Stimulated activated CD4-positive, alpha-beta T cell treated with anti-CD3 and anti-CD28 coated beads, Interleukin-12 subunit alpha, Interleukin-12 subunit beta, amount 100 ng/mL, for 24 hours (primary cell): Measurements from ENCODE around the gene FREY1.
A peak's percentile ranks its signal among the peaks of the same experiment; 100 is the strongest.
"Not testable (repeated sequence)": the region's sequence is repeated elsewhere in the genome, so short reads cannot be mapped to it uniquely, and the experiment has no call there.

Experiments used
- DNase-seq, 2 experiments: peaks; one replicate each; pipeline ENCODE4 v3.0.0-alpha.2; 2020; ENCODE audit warnings: low read depth in 2 of 2

The FREY1 gene

DNA sequence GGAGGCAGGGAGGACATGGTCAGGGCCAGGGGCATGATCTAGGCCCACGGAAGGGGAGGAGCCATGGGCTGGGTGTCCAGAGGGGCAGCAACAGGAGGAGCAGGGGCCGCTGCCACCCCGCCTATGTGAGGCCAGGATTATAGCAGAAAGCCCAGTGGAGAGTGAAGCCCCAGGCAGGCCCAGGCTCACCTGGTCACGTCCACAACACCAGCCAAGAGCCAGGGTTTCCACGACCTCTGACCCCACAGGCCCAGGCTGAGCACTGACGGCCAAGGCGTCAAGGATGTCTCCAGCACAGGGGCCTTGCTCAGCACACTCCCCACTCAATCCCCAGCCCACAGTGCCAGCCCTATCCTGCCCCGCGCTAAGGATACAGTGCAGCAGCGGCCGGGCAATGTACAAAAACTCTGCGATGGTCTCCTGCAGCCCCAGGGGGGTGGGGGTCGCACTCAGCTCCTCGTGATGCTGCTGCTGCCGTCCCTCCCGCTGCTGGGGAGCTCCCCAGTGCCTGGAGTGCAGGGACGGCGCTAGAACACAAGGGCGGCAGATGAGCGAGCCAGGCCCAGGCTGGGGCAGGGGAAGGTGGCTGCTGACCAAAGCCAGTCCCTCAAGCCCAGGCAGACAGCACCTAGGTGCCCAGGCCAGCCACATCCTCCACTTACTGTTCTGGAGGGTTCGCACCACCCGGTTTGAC lies 7.0 kb upstream of the FREY1 start:
- no peak for DNase-seq

DNA sequence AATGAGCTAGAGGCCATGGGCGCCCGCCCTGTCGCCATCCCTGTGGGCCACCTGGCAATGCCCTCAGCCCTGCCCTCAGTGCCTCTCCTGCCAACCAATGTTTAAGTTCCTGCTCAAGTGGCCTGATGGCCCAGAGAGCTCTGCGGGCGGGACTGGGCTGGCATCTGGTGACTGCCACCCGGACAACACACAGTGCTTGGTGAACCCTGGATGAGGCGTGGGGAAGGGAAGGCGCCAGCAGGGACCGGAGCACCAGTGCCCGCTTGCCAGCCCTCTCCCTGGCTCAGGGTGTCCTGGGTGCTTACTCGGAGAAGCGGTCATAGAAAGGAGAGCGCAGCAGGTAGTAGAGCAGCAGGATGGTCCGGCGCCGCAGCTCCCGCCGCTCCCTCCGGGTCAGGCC lies 6.4 kb upstream of the FREY1 start:
- no peak for DNase-seq

DNA sequence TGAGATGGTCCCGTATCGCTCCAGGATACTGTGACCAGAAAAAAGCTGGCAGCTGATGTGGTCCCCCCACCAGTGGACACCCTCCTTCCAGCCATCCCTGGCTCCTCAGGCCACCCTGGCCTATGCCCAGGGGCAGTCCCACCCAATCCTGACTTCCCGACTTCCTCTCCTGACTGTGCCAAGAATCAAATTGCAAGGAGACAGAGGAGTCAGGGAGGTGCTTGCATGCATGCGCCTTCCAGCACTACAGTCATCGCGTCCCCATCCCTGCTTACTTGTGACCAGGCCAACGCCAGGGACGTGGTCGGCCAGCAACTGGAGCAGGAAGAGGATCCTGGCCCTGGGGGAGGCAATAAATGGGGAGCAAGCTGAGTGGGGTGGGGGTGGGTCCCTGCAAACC lies 3.6 kb upstream of the FREY1 start:
- DNase-seq, result no peak

DNA sequence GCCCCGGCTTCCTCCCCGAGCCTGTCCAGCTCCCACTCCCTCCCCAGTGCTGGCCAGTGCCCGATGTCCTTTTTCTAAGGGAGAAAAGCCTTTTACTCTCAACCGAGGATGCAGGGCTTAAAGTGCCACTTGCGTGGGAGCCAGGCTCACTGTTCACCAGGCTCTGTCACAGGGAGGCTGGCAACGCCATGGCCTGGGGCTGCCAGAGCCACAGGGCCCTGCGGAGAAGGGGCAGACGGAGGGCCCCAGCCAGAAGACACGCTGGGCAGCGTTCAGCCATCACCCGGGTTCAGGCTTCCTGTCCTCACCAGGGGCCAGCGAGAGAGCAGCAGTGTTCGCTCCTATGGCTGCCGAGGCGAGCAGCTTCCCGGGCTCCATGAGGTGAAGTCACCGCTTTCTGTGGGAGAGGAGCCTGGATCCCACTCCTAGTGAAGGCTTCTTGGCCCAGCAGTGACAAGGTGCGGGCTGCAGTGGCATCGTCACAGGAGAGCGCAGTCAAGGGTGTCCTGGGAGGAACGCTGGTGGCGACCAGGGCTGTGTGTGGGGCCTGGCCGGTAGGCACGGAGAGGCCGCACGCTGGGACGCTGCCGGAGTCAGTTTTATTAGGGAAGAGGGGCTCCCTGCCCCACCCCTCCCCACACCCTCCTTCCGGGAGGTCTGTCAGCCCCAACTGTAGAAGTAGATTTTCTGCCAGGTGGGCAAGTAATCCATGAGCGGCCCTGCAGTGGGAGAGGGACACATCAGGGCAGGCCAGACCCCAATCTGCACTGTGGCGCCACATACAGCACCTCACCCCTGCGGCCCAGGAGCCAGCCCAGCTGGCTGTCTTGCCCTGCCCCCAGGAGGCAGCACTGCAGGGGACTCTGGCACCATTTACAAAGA lies 2.8 kb upstream of the FREY1 start:
- DNase-seq, result no peak

DNA sequence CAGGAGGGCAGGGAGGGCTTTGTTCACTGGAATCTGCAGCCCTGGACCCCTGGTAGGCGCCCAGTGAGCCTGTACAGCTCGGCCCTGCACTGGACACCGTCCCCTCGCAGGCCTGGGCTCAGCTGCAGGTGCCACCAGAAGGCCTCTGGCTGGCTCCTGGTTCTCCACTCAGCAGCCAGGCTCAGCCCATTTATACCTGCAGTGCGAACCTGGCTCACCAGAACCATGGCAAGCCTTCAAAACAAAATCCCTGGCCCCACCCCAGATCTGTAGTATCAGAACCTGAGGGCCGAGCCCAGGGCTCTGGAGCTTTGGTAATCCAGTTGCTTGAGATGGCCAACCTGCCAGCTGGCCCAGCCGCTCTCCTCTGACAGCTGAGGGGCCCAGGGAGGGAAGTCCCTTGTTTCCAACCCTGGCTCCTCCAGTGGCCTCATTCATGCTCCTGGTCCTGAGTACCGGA lies 870 bp upstream of the FREY1 start:
- DNase-seq, result no peak

DNA sequence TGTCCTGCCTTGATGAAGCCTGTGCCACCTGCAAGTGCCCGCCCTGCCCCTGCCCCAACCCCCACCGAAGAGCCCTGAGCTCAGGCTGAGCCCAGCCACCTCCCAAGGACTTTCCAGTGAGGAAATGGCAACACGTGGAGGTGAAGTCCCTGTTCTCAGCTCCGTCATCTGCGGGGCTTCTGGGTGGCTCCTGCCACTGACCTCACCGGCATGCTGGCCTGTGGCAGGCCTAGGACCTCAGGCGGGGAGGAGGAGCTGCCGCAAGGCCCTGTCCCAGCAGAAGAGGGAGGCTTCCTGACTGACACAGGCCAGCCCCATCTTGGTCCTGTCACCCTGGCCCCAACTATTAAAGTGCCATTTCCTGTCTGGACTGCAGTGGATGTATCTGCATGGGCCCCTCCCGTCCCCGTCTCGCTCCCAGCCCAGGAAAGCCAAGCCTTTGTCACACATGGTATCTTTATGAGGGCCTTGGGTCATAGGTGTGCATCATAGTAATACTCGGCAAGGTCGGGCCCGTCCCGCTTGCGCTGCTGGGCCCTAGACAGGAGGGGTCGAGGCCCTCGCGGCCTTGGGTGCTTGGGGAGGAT lies 882 bp downstream of the FREY1 start:
- no peak for DNase-seq

DNA sequence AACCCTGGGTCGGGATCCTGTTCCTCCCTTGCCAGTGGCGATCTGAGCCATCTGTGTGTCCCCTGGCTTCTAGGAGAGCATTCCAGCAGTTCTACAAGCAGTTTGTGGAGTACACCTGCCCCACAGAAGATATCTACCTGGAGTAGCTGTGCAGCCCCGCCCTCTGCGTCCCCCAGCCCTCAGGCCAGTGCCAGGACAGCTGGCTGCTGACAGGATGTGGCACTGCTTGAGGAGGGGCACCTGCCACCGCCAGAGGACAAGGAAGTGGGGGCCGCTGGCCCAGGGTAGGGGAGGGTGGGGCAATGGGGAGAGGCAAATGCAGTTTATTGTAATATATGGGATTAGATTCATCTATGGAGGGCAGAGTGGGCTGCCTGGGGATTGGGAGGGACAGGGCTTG lies 1.5 kb downstream of the FREY1 start:
- not testable (repeated sequence) for DNase-seq

DNA sequence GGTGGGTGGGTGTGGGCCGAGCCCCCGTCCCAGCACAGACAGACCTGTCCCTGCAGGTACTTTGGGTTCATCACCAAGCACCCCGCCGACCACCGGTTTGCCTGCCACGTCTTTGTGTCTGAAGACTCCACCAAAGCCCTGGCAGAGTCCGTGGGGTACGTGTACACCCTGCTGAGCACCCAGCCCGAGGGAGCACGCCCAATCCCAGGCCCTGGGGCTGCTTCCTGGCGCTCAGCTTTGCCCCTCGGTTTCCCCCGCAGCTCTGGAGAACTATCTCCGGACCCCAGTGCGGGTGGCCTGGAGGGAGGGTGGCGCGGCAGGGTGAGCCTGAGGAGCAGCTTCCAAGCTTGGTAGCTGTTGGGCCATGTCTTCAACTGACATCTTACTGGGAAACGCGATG lies 2.0 kb downstream of the FREY1 start:
- no peak for DNase-seq

DNA sequence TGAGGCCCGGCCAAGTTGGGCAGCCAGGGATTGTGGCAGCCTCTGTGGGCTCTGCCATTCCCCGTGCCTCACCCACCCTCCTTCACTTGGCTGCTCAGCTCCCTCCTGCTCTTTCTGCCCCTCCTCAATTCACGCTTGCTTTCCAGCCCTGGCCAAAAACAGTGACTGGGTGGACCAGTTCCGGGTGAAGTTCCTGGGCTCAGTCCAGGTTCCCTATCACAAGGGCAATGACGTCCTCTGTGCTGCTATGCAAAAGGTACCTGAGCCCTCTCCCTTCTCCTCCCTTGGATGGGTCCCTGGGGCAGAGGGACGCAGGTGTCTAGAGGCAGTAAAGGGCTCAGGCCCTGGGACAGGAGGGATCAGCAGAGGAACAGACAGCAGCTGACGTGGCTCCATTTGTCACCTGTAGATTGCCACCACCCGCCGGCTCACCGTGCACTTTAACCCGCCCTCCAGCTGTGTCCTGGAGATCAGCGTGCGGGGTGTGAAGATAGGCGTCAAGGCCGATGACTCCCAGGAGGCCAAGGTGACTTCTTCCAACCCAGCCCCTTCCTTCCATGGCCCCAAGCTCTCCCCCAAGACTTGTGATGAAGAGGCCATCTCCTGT lies 2.7 kb downstream of the FREY1 start:
- no peak for DNase-seq

DNA sequence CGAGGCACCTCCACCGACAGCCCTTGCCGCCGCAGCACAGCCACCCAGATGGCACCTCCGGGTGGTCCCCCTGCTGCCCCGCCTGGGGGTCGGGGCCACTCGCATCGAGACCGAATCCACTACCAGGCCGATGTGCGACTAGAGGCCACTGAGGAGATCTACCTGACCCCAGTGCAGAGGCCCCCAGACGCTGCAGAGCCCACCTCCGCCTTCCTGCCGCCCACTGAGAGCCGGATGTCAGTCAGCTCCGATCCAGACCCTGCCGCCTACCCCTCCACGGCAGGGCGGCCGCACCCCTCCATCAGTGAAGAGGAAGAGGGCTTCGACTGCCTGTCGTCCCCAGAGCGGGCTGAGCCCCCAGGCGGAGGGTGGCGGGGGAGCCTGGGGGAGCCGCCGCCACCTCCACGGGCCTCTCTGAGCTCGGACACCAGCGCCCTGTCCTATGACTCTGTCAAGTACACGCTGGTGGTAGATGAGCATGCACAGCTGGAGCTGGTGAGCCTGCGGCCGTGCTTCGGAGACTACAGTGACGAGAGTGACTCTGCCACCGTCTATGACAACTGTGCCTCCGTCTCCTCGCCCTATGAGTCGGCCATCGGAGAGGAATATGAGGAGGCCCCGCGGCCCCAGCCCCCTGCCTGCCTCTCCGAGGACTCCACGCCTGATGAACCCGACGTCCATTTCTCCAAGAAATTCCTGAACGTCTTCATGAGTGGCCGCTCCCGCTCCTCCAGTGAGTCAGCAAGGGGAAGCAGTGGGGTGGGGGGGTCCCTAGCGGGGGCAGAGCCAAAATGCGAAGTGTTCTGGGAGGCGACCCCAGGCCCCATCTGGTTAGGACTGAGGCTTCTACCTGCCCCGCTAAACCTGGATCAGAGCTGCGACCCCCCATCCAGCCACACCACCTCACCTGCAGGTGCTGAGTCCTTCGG lies 4.4 kb downstream of the FREY1 start:
- DNase-seq, result no peak

DNA sequence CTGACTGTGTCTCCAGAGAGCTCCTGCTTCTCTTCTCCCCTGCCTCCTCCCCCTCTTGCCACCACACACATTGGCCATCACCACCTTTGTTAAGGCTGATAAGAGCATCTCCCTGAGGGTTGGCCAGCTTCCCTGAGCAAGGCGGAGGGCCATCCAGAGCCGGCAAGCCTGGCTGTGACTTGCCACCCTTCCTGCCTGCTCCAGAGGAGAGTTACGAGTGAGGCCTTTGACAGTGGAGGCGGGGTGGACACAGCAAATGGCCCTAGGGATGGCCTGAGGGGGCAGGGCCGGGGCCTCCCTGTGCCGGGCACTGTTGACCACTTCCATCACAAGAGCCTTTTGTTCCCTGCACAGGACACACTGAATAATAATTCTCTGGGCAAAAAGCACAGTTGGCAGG lies 5.4 kb downstream of the FREY1 start:
- no peak for DNase-seq

DNA sequence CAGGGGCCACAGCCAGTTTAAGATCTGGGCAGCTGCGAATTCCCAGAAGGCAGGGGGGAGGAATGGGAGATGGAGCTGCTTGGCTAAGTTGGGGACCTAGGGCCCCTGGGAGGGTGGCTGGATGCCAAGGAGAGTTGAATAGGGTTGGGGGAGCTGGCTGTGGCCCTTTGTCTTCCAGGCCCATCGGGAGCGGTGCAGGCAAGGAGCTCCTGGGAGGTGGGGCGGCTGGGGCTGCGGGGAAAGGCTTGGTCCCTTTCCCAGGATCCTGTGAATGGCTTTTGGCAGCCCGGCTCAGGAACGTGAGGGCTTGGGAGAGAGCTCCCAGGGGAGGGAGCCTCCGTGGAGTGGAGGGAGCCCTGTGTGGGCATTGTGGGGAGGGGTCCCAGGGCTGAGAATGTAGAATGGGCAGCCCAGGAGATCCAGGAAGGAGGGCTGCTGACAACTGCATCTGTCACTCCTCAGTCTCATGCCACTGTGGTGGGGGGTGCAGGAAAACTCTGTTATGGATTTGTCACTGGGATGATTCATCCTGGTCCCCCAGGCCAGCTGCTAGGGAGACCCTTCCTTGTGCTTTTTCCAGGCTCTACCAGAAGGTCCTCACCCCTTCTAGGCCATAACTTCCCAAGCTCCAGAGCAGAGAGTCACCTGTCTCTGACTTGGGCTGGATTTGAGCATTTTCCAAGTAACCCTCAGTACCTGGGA lies 6.0 kb downstream of the FREY1 start:
- DNase-seq, result no peak

DNA sequence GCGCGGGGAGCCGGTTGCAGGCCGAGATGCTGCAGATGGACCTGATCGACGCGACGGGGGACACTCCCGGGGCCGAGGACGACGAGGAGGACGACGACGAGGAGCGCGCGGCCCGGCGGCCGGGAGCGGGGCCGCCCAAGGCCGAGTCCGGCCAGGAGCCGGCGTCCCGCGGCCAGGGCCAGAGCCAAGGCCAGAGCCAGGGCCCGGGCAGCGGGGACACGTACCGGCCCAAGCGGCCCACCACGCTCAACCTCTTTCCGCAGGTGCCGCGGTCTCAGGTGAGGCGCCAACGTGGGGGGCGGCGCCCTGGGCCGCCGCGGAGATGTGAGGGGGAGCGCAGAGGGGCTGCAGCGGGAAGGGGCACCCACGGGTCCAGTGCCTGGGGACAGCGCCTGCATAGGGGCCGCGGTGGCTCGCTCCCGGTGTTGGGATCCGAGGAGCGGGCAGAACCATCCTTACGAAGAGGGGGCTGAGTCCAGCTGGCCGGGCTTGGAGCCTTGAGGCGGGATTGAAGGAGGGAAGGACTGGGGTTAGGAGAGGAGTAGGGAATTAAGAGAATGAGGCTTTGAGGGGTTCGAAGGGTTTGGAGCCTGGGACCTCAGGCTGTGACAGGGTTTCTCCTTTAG lies 6.8 kb downstream of the FREY1 start:
- not testable (repeated sequence) for DNase-seq

DNA sequence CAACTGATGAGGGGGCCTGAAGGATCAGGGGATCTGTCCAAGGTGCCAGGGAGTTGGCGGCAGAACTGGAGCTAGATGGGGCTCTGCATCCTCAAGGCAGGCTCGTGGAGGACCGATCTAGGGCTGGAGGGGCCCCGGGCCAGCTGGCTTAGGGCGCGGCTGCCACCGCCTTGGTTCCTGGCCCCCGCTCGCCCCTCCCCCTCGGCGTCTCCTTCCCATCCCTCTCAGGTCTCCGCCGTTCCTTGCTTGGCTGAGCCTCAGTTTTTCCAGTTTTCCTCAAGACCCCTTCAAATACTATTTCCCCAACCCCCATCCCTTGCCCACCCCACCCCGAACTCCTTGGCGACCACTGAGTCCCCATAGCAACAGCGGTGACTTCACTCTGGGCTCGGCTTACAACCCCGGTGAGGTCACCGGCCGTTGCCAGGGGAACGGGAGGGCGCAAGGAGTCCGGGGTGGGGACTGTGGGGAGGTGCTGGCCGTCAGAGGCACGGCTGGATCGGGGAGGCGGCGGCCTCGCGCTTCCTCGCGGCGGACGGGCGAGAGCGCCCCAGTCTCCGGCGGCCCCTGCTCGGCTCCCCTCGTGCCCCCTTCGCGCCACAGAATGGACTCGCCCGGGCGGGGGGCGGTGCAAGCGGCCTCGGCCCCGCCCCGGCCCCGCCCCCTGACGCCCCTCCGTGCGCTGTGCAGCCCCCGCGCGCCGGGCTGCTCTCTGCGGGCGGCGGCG lies 7.5 kb downstream of the FREY1 start:
- DNase-seq, result peak; percentile 38 to 46

DNA sequence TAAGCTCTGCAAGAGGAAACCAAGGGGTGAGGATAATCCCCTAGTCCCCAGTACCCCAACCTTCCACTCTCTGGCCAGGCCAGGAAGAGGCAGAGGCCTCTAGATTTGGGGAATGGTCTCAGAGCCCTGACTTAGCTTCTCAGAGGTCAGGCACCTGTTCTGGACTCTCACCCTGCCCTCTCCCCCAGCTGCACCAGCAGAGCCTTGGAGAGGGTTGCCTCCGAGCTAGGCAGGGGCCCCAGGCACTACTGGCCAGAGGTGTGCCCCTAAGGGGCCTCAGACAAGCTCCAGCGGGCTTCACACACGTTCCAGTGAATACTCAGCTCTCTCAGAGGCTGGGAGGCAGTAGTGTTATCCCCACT lies 8.0 kb downstream of the FREY1 start:
- no peak for DNase-seq

DNA sequence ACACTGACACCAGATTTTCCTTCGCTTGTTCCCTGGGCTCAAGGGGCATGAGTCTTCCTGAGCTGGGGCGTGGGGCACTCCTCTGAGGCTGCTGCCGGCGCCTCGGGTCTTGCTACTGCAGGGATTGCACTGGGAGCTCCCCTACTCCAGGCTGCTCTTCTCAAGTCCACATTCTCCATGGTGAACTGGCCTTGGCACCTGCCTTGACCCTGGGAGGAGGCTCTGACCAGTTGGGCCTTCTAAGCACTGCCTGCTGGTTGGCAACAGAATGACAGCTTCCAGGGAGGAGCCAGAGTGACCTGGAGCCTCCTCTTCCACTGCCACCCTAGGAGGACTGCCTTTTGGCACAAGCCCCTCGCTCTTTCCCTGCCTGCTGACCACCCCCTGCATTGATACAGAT lies 9.5 kb downstream of the FREY1 start:
- DNase-seq, result no peak

DNA sequence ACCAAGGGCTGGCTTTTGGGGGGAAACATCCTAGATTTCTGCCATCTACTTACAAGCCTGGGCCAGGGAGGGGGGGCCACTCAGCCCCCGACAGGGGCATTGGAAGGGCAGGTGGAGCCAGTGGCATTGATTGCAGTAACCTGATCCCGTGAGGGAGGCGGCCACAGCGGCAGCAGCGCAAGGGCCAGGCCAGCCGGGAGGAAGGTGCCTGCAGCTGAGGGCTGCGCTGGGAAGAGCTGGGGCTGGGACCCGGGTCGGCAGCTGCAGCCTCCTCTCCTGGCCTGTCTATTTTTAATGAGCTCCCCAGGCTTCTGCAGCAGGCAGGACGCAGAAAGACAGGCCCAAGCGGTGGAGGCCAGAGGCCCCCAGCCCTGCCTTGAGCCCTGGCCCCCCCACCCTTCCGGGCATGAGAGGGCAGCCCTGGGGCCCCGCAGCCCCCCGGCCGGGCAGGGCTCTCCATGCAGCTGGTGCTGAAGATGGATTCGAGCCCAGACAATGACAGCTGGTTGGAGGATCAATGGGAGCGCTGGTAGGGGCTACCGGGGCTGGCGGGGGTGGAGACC lies 10.6 kb downstream of the FREY1 start:
- DNase-seq, result no peak

DNA sequence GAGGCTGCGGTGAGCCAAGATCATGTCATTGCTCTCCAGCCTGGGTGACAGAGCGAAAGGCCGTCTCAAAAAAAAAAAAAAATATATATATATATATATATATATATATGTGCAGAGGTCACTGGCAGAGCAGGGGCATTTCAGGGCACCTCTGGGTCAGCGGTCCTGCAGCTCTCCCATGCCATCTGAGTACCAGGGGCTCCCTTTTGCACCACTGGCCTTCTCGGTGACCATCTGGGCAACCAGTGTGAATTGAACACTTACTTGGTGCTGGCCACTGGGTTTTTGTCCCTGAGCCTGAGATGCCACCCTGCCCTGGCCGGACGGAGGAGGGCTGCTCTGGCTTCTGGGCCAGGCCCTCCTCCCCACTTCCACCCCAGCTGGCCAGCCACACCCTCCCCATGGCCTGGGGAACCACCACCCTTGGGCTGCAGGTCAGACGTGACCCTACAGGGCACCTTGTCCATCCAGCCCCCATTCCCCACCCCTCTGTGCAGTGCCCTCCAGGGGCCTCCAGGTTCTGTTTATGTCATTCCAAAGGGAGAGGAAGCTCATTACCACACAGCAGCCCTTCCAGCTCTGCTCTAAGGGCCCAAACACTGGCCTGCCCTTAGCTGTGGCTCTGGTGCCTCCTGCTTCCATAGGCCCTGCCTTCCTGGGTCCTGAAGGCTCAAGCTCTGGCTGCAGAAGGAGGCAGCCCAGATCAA lies 11.4 kb downstream of the FREY1 start:
- DNase-seq, result no peak
